Activated CD8-positive, alpha-beta memory T cell treated with anti-CD3 and anti-CD28 coated beads, Interleukin-2, amount 10 ng/mL, durations not matched to agents 7 days and 5 days (primary cell): ENCODE results near the gene ADGRL3. TPM values are rescaled to one million over a fixed set of nuclear protein-coding genes. Genes with fewer than 3 reads are reported as not detected.
A peak's percentile ranks its signal among the peaks of the same experiment; 100 is the strongest.

Source experiments
- ATAC-seq: fragments of 150-1000 bp; cut with Tn5 transposase; one replicate; pipeline ENCODE4 v1.10.0; 2021; ENCODE audit warnings: moderate library complexity
- CTCF ChIA-PET: fragments of 350-600 bp; sonication (Branson Sonifier 250); formaldehyde crosslinking; loops from one replicate; lab custom pipeline; 2021; ENCODE audit warnings: antibody characterized with exemption; lab: Charles Lee
- DNase-seq: peaks from one replicate; pipeline ENCODE4 v3.0.0-alpha.2; 2020
- H3K27ac Mint-ChIP-seq: one replicate; pipeline ENCODE4 v1.8.0; 2021; ENCODE audit warnings: mild to moderate bottlenecking, mixed read lengths
- H3K27me3 Mint-ChIP-seq: one replicate; pipeline ENCODE4 v1.8.0; 2021; ENCODE audit warnings: mixed read lengths
- H3K36me3 Mint-ChIP-seq: one replicate; pipeline ENCODE4 v1.8.0; 2021; ENCODE audit warnings: mild to moderate bottlenecking, mixed read lengths
- H3K4me1 Mint-ChIP-seq: one replicate; pipeline ENCODE4 v1.8.0; 2021; ENCODE audit warnings: mixed read lengths
- H3K4me3 Mint-ChIP-seq: one replicate; pipeline ENCODE4 v1.8.0; 2021; ENCODE audit warnings: mild to moderate bottlenecking, moderate library complexity, mixed read lengths
- H3K9me3 Mint-ChIP-seq: one replicate; pipeline ENCODE4 v1.8.0; 2022; ENCODE audit warnings: low read depth, mixed read lengths
- total RNA-seq, 2 experiments: library from RNA; stranded (reverse); gene quantifications; one replicate each; pipeline ENCODE4 v1.2.3, GENCODE V29; 2021

ADGRL3 gene
- total RNA-seq, result not detected

DNA sequence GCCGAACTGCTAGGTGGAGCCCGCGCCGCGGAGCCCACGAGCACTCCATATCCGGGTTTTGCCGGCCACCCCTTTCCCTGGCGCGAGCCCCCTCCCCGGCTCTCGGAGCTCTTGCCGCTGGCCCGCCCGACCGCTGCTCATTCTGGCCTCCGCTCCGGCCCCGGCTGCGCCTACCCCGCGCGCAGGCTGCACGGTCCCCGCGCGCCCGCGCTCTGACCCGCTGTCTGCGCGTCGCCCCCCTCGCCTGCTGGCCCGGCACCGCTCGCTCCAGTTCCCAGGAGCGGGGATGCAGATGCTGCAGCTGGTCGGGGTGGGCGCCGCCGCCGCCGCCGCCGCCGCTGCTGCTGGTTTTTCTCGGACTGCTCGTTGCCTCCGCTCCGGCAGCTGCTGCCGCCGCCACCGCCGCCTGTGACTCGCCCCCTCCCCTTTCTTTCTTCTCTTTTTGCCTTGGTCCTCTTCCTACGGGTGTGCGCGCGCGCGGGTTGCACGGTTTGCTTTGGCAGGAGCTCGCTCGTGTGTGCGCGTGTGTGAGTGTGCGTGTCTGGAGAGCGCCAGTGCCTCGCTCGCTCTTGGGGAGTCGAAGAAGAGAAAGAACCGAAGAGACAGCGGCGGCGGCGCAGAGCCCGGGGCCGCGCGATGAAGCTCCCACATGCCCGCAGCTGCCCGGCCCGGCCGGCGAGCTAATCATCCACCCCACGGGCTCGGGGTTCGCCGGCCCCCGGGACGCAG is at the start of gene ADGRL3:
Gene ADGRL3, plus strand, starts transcription at position 140 of the 729 bp plus-strand sequence.
- Mint-ChIP-seq H3K27me3 (peaks cover 47% of the 10 kb centered on the region), H3K36me3 (peaks cover 6% of the 10 kb centered on the region), H3K4me1 (peaks cover 2% of the 10 kb centered on the region), H3K27ac (peak within 1 kb of the TSS; percentile 35), H3K4me3 (peak within 1 kb of the TSS; percentile 51), H3K9me3 (peaks cover 4% of the 10 kb centered on the region)
- CTCF ChIA-PET, result no interaction called here
- ATAC-seq, result no peak
- no peak for DNase-seq

GRCh38 chr4:61152433-61152832 is 47.7 kb upstream of the ADGRL3 start:
- CTCF ChIA-PET, result no interaction called here
- Mint-ChIP-seq H3K9me3 (peaks cover 2% of the 10 kb centered on the region), H3K4me3 (no peak overlapping the region), H3K4me1 (no peaks in the 10 kb centered on the region), H3K36me3 (no peaks in the 10 kb centered on the region), H3K27ac (no peak overlapping the region), H3K27me3 (no peaks in the 10 kb centered on the region)
- no peak for DNase-seq
- no peak for ATAC-seq

DNA sequence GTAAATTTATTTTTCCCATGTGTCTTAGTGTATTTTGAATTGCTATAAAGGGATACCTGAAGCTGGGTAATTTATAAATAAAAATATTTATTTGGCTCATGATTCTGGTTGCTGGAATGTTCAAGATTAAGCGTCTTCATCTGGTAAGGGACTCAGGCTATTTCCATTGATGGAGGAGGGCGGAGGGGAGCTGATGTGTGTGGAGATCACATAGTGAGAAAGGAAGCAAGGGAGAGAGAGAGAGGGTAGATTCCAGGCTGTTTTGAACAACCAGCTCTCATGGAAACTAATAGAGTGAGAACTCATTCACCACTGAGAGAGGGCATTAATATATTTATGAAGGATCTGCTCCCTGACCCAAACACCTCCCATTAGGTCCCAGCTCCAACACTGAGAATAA is 39.6 kb upstream of the ADGRL3 start:
- Mint-ChIP-seq H3K36me3 (no peaks in the 10 kb centered on the region), H3K27me3 (no peaks in the 10 kb centered on the region), H3K4me1 (no peaks in the 10 kb centered on the region), H3K9me3 (peaks cover 2% of the 10 kb centered on the region), H3K27ac (no peak overlapping the region), H3K4me3 (no peak overlapping the region)
- DNase-seq (no peak), ATAC-seq (no peak)
- CTCF ChIA-PET, result no interaction called here

- no peak overlapping the region for H3K27ac Mint-ChIP-seq
- no peaks in the 10 kb centered on the region for H3K36me3 Mint-ChIP-seq
- H3K9me3 Mint-ChIP-seq, result peaks cover 5% of the 10 kb centered on the region
- no peaks in the 10 kb centered on the region for H3K4me1 Mint-ChIP-seq
- no peaks in the 10 kb centered on the region for H3K27me3 Mint-ChIP-seq
- H3K4me3 Mint-ChIP-seq, result no peak overlapping the region
- DNase-seq, result no peak
- CTCF ChIA-PET, result no interaction called here
- ATAC-seq, result no peak
Observed at GRCh38 chr4:61162116-61162515, 38.0 kb upstream of the ADGRL3 start.

- no peaks in the 10 kb centered on the region for H3K27me3 Mint-ChIP-seq
- H3K9me3 Mint-ChIP-seq, result no peaks in the 10 kb centered on the region
- H3K36me3 Mint-ChIP-seq, result no peaks in the 10 kb centered on the region
- ATAC-seq (no peak), DNase-seq (no peak)
- CTCF ChIA-PET, result no interaction called here
- H3K4me3 Mint-ChIP-seq, result no peak overlapping the region
- no peak overlapping the region for H3K27ac Mint-ChIP-seq
- no peaks in the 10 kb centered on the region for H3K4me1 Mint-ChIP-seq
Observed at GRCh38 chr4:61173799-61174198, 26.3 kb upstream of the ADGRL3 start.

GRCh38 chr4:61175495-61175894 is 24.6 kb upstream of the ADGRL3 start:
- ATAC-seq (no peak), DNase-seq (no peak)
- H3K9me3 Mint-ChIP-seq, result no peaks in the 10 kb centered on the region
- no peaks in the 10 kb centered on the region for H3K36me3 Mint-ChIP-seq
- H3K4me1 Mint-ChIP-seq, result no peaks in the 10 kb centered on the region
- H3K4me3 Mint-ChIP-seq, result no peak overlapping the region
- CTCF ChIA-PET, result no interaction called here
- no peak overlapping the region for H3K27ac Mint-ChIP-seq
- no peaks in the 10 kb centered on the region for H3K27me3 Mint-ChIP-seq

DNA sequence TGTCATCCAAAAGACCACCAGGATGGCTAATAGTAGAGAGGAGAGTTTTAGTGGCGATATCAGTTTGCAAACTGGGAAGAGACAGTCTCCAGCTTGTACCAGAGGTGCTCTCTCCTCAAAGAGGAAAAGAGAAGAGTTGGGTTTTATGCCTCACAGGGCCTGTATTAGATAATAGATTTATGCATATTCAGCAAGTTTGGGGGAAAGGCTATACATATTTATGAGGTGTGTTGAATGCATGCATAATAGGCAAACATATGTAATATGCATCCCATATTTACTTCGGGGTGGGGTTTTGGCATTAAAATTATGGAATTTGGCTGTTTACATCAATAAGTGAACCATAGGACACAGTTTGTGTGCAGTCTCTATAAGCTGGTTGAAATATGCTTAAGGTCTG is 22.8 kb upstream of the ADGRL3 start:
- Mint-ChIP-seq H3K27ac (no peak overlapping the region), H3K27me3 (no peaks in the 10 kb centered on the region), H3K36me3 (no peaks in the 10 kb centered on the region), H3K4me1 (no peaks in the 10 kb centered on the region), H3K9me3 (no peaks in the 10 kb centered on the region), H3K4me3 (no peak overlapping the region)
- CTCF ChIA-PET, result no interaction called here
- DNase-seq (no peak), ATAC-seq (no peak)

DNA sequence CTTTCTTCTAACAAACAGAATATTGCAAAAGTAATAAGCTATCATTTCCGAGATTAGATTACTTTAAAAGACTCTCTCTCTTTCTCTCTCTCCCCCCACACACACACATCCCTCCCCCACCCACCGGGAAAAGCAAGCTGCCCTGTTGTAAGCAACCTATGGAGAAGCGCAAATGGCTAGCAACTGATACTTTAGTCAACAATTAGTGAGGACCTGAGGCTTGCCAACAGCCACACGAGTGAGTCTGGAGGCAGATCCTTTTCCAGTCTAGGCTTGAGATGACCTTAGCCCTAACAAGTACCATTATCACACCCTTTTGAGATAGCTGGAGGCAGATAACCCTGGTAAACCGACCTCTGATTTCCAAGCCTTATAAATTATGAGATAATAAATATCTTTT is 19.7 kb upstream of the ADGRL3 start:
- Mint-ChIP-seq H3K9me3 (peaks cover 3% of the 10 kb centered on the region), H3K27ac (no peak overlapping the region), H3K4me1 (no peaks in the 10 kb centered on the region), H3K27me3 (no peaks in the 10 kb centered on the region), H3K36me3 (no peaks in the 10 kb centered on the region), H3K4me3 (no peak overlapping the region)
- no peak for DNase-seq
- CTCF ChIA-PET, result interaction anchor here (0.8 to 1.1 kb wide), 2 partner anchors 60 to 253 kb away, joined by 3 read pairs; no protein-coding TSS in a partner anchor
- no peak for ATAC-seq

DNA sequence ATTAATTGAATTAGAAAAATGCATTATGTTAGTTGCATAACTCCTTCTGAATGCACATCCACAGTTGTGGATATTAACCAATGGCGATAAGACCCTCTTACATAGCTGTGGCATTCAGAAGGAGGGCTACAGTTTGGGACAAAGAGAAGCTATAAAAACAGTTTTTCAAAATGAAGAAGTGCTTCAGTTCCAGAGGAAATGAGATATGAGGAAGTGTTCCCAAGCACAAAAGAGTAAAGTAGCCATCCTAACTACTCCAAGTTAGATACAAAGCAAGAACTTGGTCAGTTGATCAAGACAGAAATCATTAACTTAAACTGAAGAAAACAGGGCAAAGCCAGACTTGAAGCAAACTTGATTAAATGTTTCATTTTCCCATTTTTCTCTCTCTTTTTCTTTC is 17.2 kb upstream of the ADGRL3 start:
- Mint-ChIP-seq H3K27me3 (no peaks in the 10 kb centered on the region), H3K4me1 (no peaks in the 10 kb centered on the region), H3K9me3 (peaks cover 3% of the 10 kb centered on the region), H3K36me3 (no peaks in the 10 kb centered on the region), H3K4me3 (no peak overlapping the region), H3K27ac (no peak overlapping the region)
- ATAC-seq (no peak), DNase-seq (no peak)
- CTCF ChIA-PET, result no interaction called here

GRCh38 chr4:61185288-61185687 is 14.8 kb upstream of the ADGRL3 start:
- Mint-ChIP-seq H3K4me1 (no peaks in the 10 kb centered on the region), H3K9me3 (peaks cover 14% of the 10 kb centered on the region), H3K4me3 (no peak overlapping the region), H3K27me3 (no peaks in the 10 kb centered on the region), H3K27ac (no peak overlapping the region), H3K36me3 (no peaks in the 10 kb centered on the region)
- no peak for DNase-seq
- CTCF ChIA-PET, result no interaction called here
- no peak for ATAC-seq

GRCh38 chr4:61192392-61192791 is 7.7 kb upstream of the ADGRL3 start:
- Mint-ChIP-seq H3K36me3 (no peaks in the 10 kb centered on the region), H3K27me3 (no peaks in the 10 kb centered on the region), H3K4me1 (no peaks in the 10 kb centered on the region), H3K27ac (no peak overlapping the region), H3K9me3 (peaks cover 11% of the 10 kb centered on the region), H3K4me3 (no peak overlapping the region)
- ATAC-seq (no peak), DNase-seq (no peak)
- CTCF ChIA-PET, result no interaction called here

- Mint-ChIP-seq H3K4me1 (no peaks in the 10 kb centered on the region), H3K4me3 (no peak overlapping the region), H3K9me3 (peaks cover 9% of the 10 kb centered on the region), H3K36me3 (peaks cover under 1% of the 10 kb centered on the region), H3K27ac (no peak overlapping the region), H3K27me3 (peaks cover 4% of the 10 kb centered on the region)
- DNase-seq (no peak), ATAC-seq (no peak)
- CTCF ChIA-PET, result no interaction called here
Observed at GRCh38 chr4:61193863-61194262, 6.3 kb upstream of the ADGRL3 start.

- CTCF ChIA-PET, result no interaction called here
- Mint-ChIP-seq H3K27me3 (peaks cover 11% of the 10 kb centered on the region), H3K9me3 (peaks cover 7% of the 10 kb centered on the region), H3K27ac (no peak overlapping the region), H3K36me3 (peaks cover 3% of the 10 kb centered on the region), H3K4me3 (no peak overlapping the region), H3K4me1 (no peaks in the 10 kb centered on the region)
- ATAC-seq (no peak), DNase-seq (no peak)
Observed at GRCh38 chr4:61194571-61194970, 5.6 kb upstream of the ADGRL3 start.

DNA sequence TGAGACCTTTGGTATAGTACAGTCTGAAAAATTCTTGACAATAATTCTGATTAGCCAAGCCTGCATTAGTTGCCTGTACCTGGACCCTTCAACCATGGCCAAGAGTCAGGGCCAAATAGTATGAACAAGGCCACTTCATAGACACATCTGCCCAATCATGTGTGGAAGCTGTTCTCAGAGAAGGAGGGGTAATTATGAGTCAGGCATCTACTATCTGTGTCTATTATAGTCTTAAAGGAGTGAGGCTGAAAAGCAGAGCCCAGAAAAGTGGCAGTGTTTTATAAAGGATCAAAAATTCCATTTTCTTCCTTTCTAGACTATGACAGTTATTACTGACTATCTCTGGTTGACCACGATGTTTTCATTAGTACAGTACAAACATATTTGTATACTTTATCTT is 5.0 kb upstream of the ADGRL3 start:
- Mint-ChIP-seq H3K27me3 (peaks cover 13% of the 10 kb centered on the region), H3K4me3 (no peak overlapping the region), H3K4me1 (no peaks in the 10 kb centered on the region), H3K9me3 (peaks cover 4% of the 10 kb centered on the region), H3K36me3 (peaks cover 4% of the 10 kb centered on the region), H3K27ac (no peak overlapping the region)
- ATAC-seq, result no peak
- CTCF ChIA-PET, result no interaction called here
- no peak for DNase-seq
